AG04449 (cell line): ENCODE data around the gene CCDC200.
"Not testable (repeated sequence)": the region's sequence is repeated elsewhere in the genome, so short reads cannot be mapped to it uniquely, and the experiment has no call there.

Experiments used
- CTCF ChIA-PET: fragments of 350-600 bp; formaldehyde crosslinking; extraction: SDS; loops from one replicate; lab custom pipeline; 2021; ENCODE audit warnings: antibody characterized with exemption; lab: Yijun Ruan, JAX
- POLR2A ChIA-PET: fragments of 400-600, 350-600 bp; formaldehyde crosslinking; extraction: SDS; loops from one replicate; lab custom pipeline; 2020; ENCODE audit warnings: antibody characterized with exemption, inconsistent platforms; lab: Yijun Ruan, JAX
- DNase-seq: peaks from one replicate; pipeline ENCODE4 v3.0.0-alpha.2; 2010; ENCODE audit warnings: low read depth, low spot score
- H3K4me3 ChIP-seq: 2 replicates; pipeline ENCODE4 v1.5.1; 2011; ENCODE audit warnings: low read depth, mild to moderate bottlenecking, control low read depth, low read length
- CTCF ChIP-seq: IDR thresholded peaks from one replicate; pipeline ENCODE4 v1.5.1; 2011; ENCODE audit warnings: mild to moderate bottlenecking, moderate library complexity, low read length, control low read depth, inconsistent platforms; ENCODE audit not compliant: insufficient read depth; ENCODE audit errors: missing control alignments

CCDC200 gene

GRCh38 chr17:43193251-43193650 is 35.2 kb downstream of the CCDC200 start:
- no peak for DNase-seq
- no peak overlapping the region for H3K4me3 ChIP-seq
- no peak for TF ChIP-seq CTCF
- POLR2A ChIA-PET = no interaction called here
- CTCF ChIA-PET = interaction anchor here (1.2 kb wide), 1 partner anchor 18 kb away, joined by 3 read pairs; the partner anchor contains the start of gene TMEM106A

DNA sequence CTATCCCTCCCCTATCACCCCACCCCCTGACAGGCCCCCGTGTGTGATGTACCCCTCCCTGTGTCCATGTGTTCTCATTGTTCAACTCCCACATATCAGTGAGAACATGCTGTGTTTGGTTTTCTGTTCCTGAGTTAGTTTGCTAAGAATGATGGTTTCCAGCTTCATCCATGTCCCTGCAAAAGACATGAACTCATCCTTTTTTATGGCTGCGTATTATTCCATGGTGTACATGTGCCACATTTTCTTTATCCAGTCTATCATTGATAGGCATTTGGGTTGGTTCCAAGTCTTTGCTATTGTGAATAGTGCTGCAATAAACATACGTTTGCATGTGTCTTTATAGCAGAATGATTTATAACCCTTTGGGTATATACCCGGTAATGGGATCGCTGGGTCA is 41.8 kb downstream of the CCDC200 start:
- POLR2A ChIA-PET, CTCF ChIA-PET, DNase-seq, H3K4me3 ChIP-seq: not testable (repeated sequence)

GRCh38 chr17:43183921-43184320 is 44.5 kb downstream of the CCDC200 start:
- POLR2A ChIA-PET = interaction anchor here (0.6 to 0.7 kb wide), 2 partner anchors 12 to 18 kb away, joined by 3 read pairs; no protein-coding TSS in a partner anchor
- CTCF ChIA-PET = no interaction called here

GRCh38 chr17:43176119-43176570 is 52.3 kb downstream of the CCDC200 start:
- DNase-seq = no peak
- TF ChIP-seq CTCF = no peak
- POLR2A ChIA-PET = interaction anchor here (0.7 kb wide), 1 partner anchor 178 kb away, joined by 3 read pairs; the partner anchor contains the start of gene RPL27
- no peak overlapping the region for H3K4me3 ChIP-seq
- CTCF ChIA-PET = interaction anchor here (1.0 to 1.5 kb wide), 3 partner anchors 25 to 152 kb away, joined by 3 to 7 read pairs (median 3); no protein-coding TSS in a partner anchor

More at GRCh38 chr17:43183921-43184320, 44.5 kb downstream of the CCDC200 start:
- DNase-seq = no peak
- no peak overlapping the region for H3K4me3 ChIP-seq
- no peak for TF ChIP-seq CTCF

GRCh38 chr17:43175213-43176118 is 53.0 kb downstream of the CCDC200 start:
- peak; percentile 71 for DNase-seq
- TF ChIP-seq CTCF = no peak
- ChIA-PET POLR2A (interaction anchor here (0.7 kb wide), 1 partner anchor 177 kb away, joined by 3 read pairs; the partner anchor contains the start of gene RPL27), CTCF (interaction anchor here (0.6 to 1.5 kb wide), 4 partner anchors 25 to 341 kb away, joined by 3 to 7 read pairs (median 3); no protein-coding TSS in a partner anchor)
- no peak overlapping the region for H3K4me3 ChIP-seq

DNA sequence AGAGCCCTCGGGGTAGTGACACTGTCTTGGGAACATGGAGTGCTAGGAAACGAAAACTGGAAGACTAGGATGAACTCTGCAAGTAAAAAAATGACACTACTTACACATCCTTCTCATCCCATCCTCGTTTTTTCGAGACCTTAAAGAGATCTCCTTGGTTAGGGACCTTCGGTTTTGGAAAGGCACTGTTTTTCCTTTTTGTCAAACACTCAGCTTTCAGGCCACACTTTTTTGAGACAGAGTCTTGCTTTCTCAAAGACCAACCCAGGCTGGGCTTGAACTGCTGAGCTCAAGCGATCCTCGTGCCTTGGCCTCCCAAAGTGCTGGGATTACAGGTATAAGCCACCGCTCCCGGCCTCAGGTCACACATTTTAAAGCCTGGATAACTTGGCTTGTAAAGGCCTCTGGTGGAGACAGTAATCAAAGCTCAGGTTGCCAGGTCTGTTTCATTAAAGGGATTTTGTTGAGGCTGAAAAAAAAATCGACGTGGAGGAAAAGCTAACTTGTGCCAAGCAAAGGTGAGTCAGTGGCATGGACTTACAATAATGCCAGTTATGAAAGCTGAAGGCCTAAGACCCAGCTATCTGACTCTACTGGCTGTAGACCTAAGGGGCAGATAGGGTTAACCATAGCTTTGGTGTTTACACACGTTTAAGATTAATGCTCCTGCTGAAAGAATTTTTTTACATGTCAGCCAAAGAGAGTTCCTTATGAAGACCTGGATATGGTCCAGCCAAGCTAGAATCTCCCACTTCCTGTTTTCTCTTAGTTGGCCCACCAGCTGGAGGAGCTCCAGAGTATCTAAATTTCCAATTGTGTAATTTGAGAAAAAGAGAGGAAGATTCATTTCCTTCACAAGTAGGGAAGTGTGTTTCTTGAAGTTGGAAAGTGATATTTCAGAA is 56.6 kb downstream of the CCDC200 start:
- POLR2A ChIA-PET = interaction anchor here (0.8 to 2.3 kb wide), 6 partner anchors 12 to 174 kb away, joined by 3 to 15 read pairs (median 6); partner anchors contain the start of genes RPL27, TMEM106A and VAT1
- TF ChIP-seq CTCF = no peak
- peak overlapping the region; percentile 85 for H3K4me3 ChIP-seq
- DNase-seq = peak; percentile 91
- CTCF ChIA-PET = interaction anchor here (1.0 to 1.9 kb wide), 6 partner anchors 17 to 173 kb away, joined by 3 to 14 read pairs (median 3); partner anchors contain the start of genes RND2 and RPL27
